HCT116 (cell line): ENCODE results near the gene POLR3A. TPM values are rescaled to one million over a fixed set of nuclear protein-coding genes. Genes with fewer than 3 reads are reported as not detected.

ENCODE experiments used
- ATAC-seq: fragments of 200-7000 bp; cut with Tn5 transposase; 2 replicates; pipeline ENCODE4 v1.9.1; 2020; ENCODE audit warnings: mild to moderate bottlenecking, moderate library complexity
- BruUV-seq: library from RNA; stranded (reverse); fragments of 400-500 nt; replicated peaks from 2 replicates; lab custom pipeline; 2021; lab: Mats Ljungman, UMichigan
- CTCF ChIA-PET: fragments of 300-600 bp; sonication (Branson Sonifier 250); formaldehyde crosslinking; loops from one replicate; lab custom pipeline; 2021; ENCODE audit warnings: antibody characterized with exemption; lab: Charles Lee
- POLR2A ChIA-PET: fragments of 300-600, 350-600 bp; sonication (Branson Sonifier 250); formaldehyde crosslinking; loops from one replicate; lab custom pipeline; 2021; ENCODE audit warnings: antibody characterized with exemption; lab: Charles Lee
- RAD21 ChIA-PET, 2 experiments: fragments of 300-600 bp; sonication (Branson Sonifier 250); formaldehyde crosslinking; loops; one replicate each; lab custom pipeline; 2023; ENCODE audit warnings: low total read pairs in 2 of 2; ENCODE audit not compliant: uncharacterized antibody in 2 of 2, unreplicated experiment in 2 of 2, low non-redundant PET in 1 of 2; lab: Charles Lee
- DNase-seq: peaks from one replicate; pipeline ENCODE4 v3.0.0-alpha.2; 2010; ENCODE audit warnings: low read depth, low spot score
- H2AFZ ChIP-seq: fragments of 200-600 bp; shearing (Covaris generic), sonication (generic); 2 replicates; pipeline ENCODE4 v1.6.1; 2017; ENCODE audit warnings: low read depth, mixed run types, mixed read lengths, antibody characterized with exemption, low read length; ENCODE audit not compliant: poor library complexity, severe bottlenecking
- H3K27ac ChIP-seq: 2 replicates; pipeline ENCODE4 v1.5.1; 2012; ENCODE audit warnings: low read depth, low read length
- H3K27me3 ChIP-seq: fragments of 200-600 bp; sonication (generic); 2 replicates; pipeline ENCODE4 v1.6.1; 2016; ENCODE audit warnings: mixed run types, low read length, mixed read lengths; ENCODE audit not compliant: insufficient read depth
- H3K36me3 ChIP-seq, 2 experiments: fragments of 200-500 bp in 1 of 2; fragments of 200-600 bp in 1 of 2; sonication (Bioruptor generic) in 1 of 2; sonication (generic) in 1 of 2; 2 replicates each; pipeline versions ENCODE4 v1.5.1 to v1.6.1; 2014 to 2016; ENCODE audit warnings: low read length in 2 of 2, inconsistent platforms in 1 of 2, mixed read lengths in 1 of 2, mixed run types in 1 of 2; ENCODE audit not compliant: insufficient read depth in 2 of 2, control insufficient read depth in 1 of 2
- H3K4me1 ChIP-seq, 2 experiments: fragments of 200-600 bp in 1 of 2; sonication (generic) in 1 of 2; 2 replicates each; pipeline versions ENCODE4 v1.5.1 to v1.6.1; 2012 to 2017; ENCODE audit warnings: low read length in 2 of 2, inconsistent platforms in 1 of 2, mild to moderate bottlenecking in 1 of 2, mixed read lengths in 1 of 2, mixed run types in 1 of 2, moderate library complexity in 1 of 2; ENCODE audit not compliant: insufficient read depth in 2 of 2, control insufficient read depth in 1 of 2
- H3K4me2 ChIP-seq: fragments of 200-600 bp; sonication (generic); 2 replicates; pipeline ENCODE4 v1.6.1; 2017; ENCODE audit warnings: mixed run types, low read length, mixed read lengths
- H3K4me3 ChIP-seq, 2 experiments: fragments of 200-600 bp in 1 of 2; sonication (generic) in 1 of 2; replicated peaks in 1 of 2; 2 replicates each; pipeline ENCODE4 v1.5.1; 2011 to 2016; ENCODE audit warnings: low read length in 2 of 2, control low read depth in 1 of 2, low read depth in 1 of 2, mild to moderate bottlenecking in 1 of 2, mixed read lengths in 1 of 2, mixed run types in 1 of 2
- H3K79me2 ChIP-seq: fragments of 200-600 bp; sonication (generic); 2 replicates; pipeline ENCODE4 v1.6.1; 2017; ENCODE audit warnings: mild to moderate bottlenecking, mixed run types, low read length, moderate library complexity, mixed read lengths; ENCODE audit not compliant: insufficient read depth
- H3K9ac ChIP-seq: fragments of 200-600 bp; sonication (generic); 2 replicates; pipeline ENCODE4 v1.6.1; 2016; ENCODE audit warnings: low read length, mixed read lengths
- H3K9me2 ChIP-seq: fragments of 200-600 bp; sonication (generic), shearing (Covaris generic); 2 replicates; pipeline ENCODE4 v1.6.1; 2017; ENCODE audit warnings: mixed run types, mild to moderate bottlenecking, moderate library complexity; ENCODE audit not compliant: insufficient read depth
- H3K9me3 ChIP-seq, 2 experiments: fragments of 200-500 bp in 1 of 2; fragments of 200-600 bp in 1 of 2; sonication (Bioruptor generic) in 1 of 2; sonication (generic) in 1 of 2; 2 replicates each; pipeline ENCODE4 v1.6.1; 2014 to 2017; ENCODE audit warnings: low read length in 2 of 2, mixed read lengths in 2 of 2, inconsistent platforms in 1 of 2, low read depth in 1 of 2, mild to moderate bottlenecking in 1 of 2, mixed run types in 1 of 2, moderate library complexity in 1 of 2; ENCODE audit not compliant: control insufficient read depth in 1 of 2, insufficient read depth in 1 of 2
- H4K20me1 ChIP-seq: fragments of 200-600 bp; sonication (generic), shearing (Covaris generic); 2 replicates; pipeline ENCODE4 v1.6.1; 2017; ENCODE audit warnings: mixed run types, mild to moderate bottlenecking, moderate library complexity; ENCODE audit not compliant: insufficient read depth
- CBX3 ChIP-seq: IDR thresholded peaks from 2 replicates; pipeline ENCODE4 v1.6.1; 2012; ENCODE audit warnings: low read depth
- CEBPB ChIP-seq: IDR thresholded peaks from 2 replicates; pipeline ENCODE4 v1.6.1; 2012; ENCODE audit warnings: low read depth
- CTCF ChIP-seq, 3 experiments: fragments of 200-600 bp in 1 of 3; sonication (generic) in 1 of 3; IDR thresholded peaks in 2 of 3; conservative IDR thresholded peaks in 1 of 3; 2 replicates each; pipeline ENCODE4 v1.5.1; 2012 to 2017; ENCODE audit warnings: low read depth in 2 of 3, low read length in 2 of 3, antibody characterized with exemption in 1 of 3, borderline replicate concordance in 1 of 3, control low read depth in 1 of 3, mild to moderate bottlenecking in 1 of 3, mixed read lengths in 1 of 3, mixed run types in 1 of 3, moderate library complexity in 1 of 3; ENCODE audit not compliant: insufficient read depth in 1 of 3
- ELF1 ChIP-seq: IDR thresholded peaks from 2 replicates; pipeline ENCODE4 v1.6.1; 2012; ENCODE audit warnings: low read depth, borderline replicate concordance
- EZH2 ChIP-seq: fragments of 200-600 bp; sonication (generic); IDR thresholded peaks from 2 replicates; pipeline ENCODE4 v1.6.1; 2017; ENCODE audit warnings: antibody characterized with exemption, mixed run types
- EZH2phosphoT487 ChIP-seq: fragments of 200-600 bp; IDR thresholded peaks from 2 replicates; pipeline ENCODE4 v1.6.1; 2018; ENCODE audit warnings: antibody characterized with exemption, borderline replicate concordance
- FOSL1 ChIP-seq: IDR thresholded peaks from 2 replicates; pipeline ENCODE4 v1.6.1; 2012; ENCODE audit warnings: low read depth
- JUND ChIP-seq: IDR thresholded peaks from 2 replicates; pipeline ENCODE4 v1.6.1; 2012
- POLR2A ChIP-seq: IDR thresholded peaks from 2 replicates; pipeline ENCODE4 v1.7.0; 2011; ENCODE audit warnings: borderline replicate concordance; ENCODE audit not compliant: insufficient read depth, insufficient read length; ENCODE audit errors: extremely low read depth
- RAD21 ChIP-seq: IDR thresholded peaks from 2 replicates; pipeline ENCODE4 v1.6.1; 2012; ENCODE audit warnings: low read depth, mild to moderate bottlenecking
- REST ChIP-seq: IDR thresholded peaks from 2 replicates; pipeline ENCODE4 v1.6.1; 2012; ENCODE audit warnings: low read depth
- SIN3A ChIP-seq: IDR thresholded peaks from 2 replicates; pipeline ENCODE4 v1.6.1; 2012; ENCODE audit warnings: low read depth
- SP1 ChIP-seq: IDR thresholded peaks from 2 replicates; pipeline ENCODE4 v1.6.1; 2012; ENCODE audit warnings: low read depth
- SRF ChIP-seq: IDR thresholded peaks from 2 replicates; pipeline ENCODE4 v1.6.1; 2012; ENCODE audit warnings: low read depth
- TCF7L2 ChIP-seq: IDR thresholded peaks from 2 replicates; pipeline ENCODE4 v1.7.0; 2011; ENCODE audit warnings: borderline replicate concordance, inconsistent platforms; ENCODE audit not compliant: insufficient read depth, insufficient read length; ENCODE audit errors: extremely low read depth
- ZBTB33 ChIP-seq: IDR thresholded peaks from 2 replicates; pipeline ENCODE4 v1.6.1; 2011; ENCODE audit warnings: mild to moderate bottlenecking, low read length, moderate library complexity; ENCODE audit not compliant: insufficient replicate concordance; ENCODE audit errors: extremely low read depth
- ZFX ChIP-seq: fragments of 450-650 bp; IDR thresholded peaks from 2 replicates; pipeline ENCODE4 v1.6.1; 2017
- ZNF274 ChIP-seq: fragments of 200-500 bp; sonication (Bioruptor generic); IDR thresholded peaks from 2 replicates; pipeline ENCODE4 v1.6.1; 2014; ENCODE audit warnings: mild to moderate bottlenecking, low read depth, low read length, inconsistent platforms
- intact Hi-C: fragments of 100-400 bp; cut with micrococcal nuclease; formaldehyde crosslinking; loops from 2 replicates; pipeline ENCODE4 v1.10.0; 2022
- total RNA-seq: library from RNA; stranded (reverse); gene quantifications from one replicate; pipeline ENCODE4 v1.2.1, GENCODE V29; 2021; ENCODE audit not compliant: unreplicated experiment

Gene POLR3A
- total RNA-seq, 1 experiment from 2014 or later: 26.6 TPM

GRCh38 chr10:77993620-77994019 is 35.7 kb downstream of the POLR3A start:
- Histone ChIP-seq H3K9ac (no peak overlapping the region), H2AFZ (no peak overlapping the region), H3K27me3 (no peaks in the 10 kb centered on the region), H3K9me2 (no peaks in the 10 kb centered on the region), H3K4me1 (no peaks in the 10 kb centered on the region), H3K4me2 (no peak overlapping the region), H3K9me3 (no peaks in the 10 kb centered on the region), H3K4me3 (no peak overlapping the region), H3K36me3 (peaks cover 31 to 40% of the 10 kb centered on the region in 2 experiments), H4K20me1 (no peaks in the 10 kb centered on the region), H3K27ac (no peak overlapping the region), H3K79me2 (no peaks in the 10 kb centered on the region)
- ChIA-PET RAD21 (no interaction called here), POLR2A (no interaction called here), CTCF (no interaction called here)
- DNase-seq (no peak), ATAC-seq (no peak)
- TF ChIP-seq RAD21: no peak
- TF ChIP-seq CEBPB: no peak
- no peak for TF ChIP-seq EZH2phosphoT487
- TF ChIP-seq ZNF274: no peak
- no peak for TF ChIP-seq FOSL1
- no peak for TF ChIP-seq SP1
- TF ChIP-seq TCF7L2: no peak
- no peak for TF ChIP-seq ZBTB33
- TF ChIP-seq ZFX: no peak
- no peak for TF ChIP-seq CBX3
- TF ChIP-seq REST: no peak
- no peak for TF ChIP-seq POLR2A
- no peak for TF ChIP-seq EZH2
- no peak for TF ChIP-seq ELF1
- no peak for TF ChIP-seq JUND
- no peak for TF ChIP-seq CTCF (IDR thresholded peaks at IDR 0.05 in 2 of 3, conservative IDR thresholded peaks at IDR 0.05 in 1 of 3; ENCODE audit: borderline replicate concordance in 1 of 3, insufficient read depth in 1 of 3, low read depth in 2 of 3, low read length in 2 of 3)
- no peak for TF ChIP-seq SRF
- TF ChIP-seq SIN3A: no peak
- intact Hi-C loops: no loop called here
- no TSS peak for BruUV-seq
